Globus pallidus (tissue), 1 donor: ENCODE results near the gene TRAIP.

ENCODE experiments used
- DNase-seq: peaks from one replicate; pipeline ENCODE4 v3.0.0-alpha.2; 2015; ENCODE audit warnings: low spot score

Gene TRAIP

GRCh38 chr3:49876567-49876966 is 20.2 kb upstream of the TRAIP start:
- no peak for DNase-seq

GRCh38 chr3:49873623-49874022 is 17.3 kb upstream of the TRAIP start:
- no peak for DNase-seq

GRCh38 chr3:49872801-49873281 is 16.5 kb upstream of the TRAIP start:
- DNase-seq, result no peak

- DNase-seq, result no peak
Measured at GRCh38 chr3:49871531-49872153, 15.3 kb upstream of the TRAIP start.

- no peak for DNase-seq
Measured at GRCh38 chr3:49869525-49870126, 13.3 kb upstream of the TRAIP start, which contains the start of gene CAMKV. Gene CAMKV, minus strand, starts transcription at chr3:49869906. Its CDS starts 7,518 bp downstream, at chr3:49862388.

GRCh38 chr3:49868862-49869466 is 12.6 kb upstream of the TRAIP start:
- DNase-seq, result no peak

- DNase-seq, result no peak
Measured at GRCh38 chr3:49867871-49868321, 11.5 kb upstream of the TRAIP start.

- DNase-seq, result no peak
Measured at GRCh38 chr3:49867400-49867799, 11.0 kb upstream of the TRAIP start.

- no peak for DNase-seq
Measured at GRCh38 chr3:49865198-49865784, 8.9 kb upstream of the TRAIP start.

- no peak for DNase-seq
Measured at GRCh38 chr3:49864505-49864904, 8.1 kb upstream of the TRAIP start.

GRCh38 chr3:49859576-49860305 is 3.4 kb upstream of the TRAIP start:
- no peak for DNase-seq

- DNase-seq, result no peak
Measured at GRCh38 chr3:49855662-49856061, 702 bp downstream of the TRAIP start.

- no peak for DNase-seq
Measured at GRCh38 chr3:49845694-49846093, 10.7 kb downstream of the TRAIP start.

GRCh38 chr3:49844464-49845183 is 11.7 kb downstream of the TRAIP start:
- DNase-seq, result no peak

GRCh38 chr3:49842843-49843517 is 13.4 kb downstream of the TRAIP start:
- no peak for DNase-seq

GRCh38 chr3:49841806-49842205 is 14.6 kb downstream of the TRAIP start:
- no peak for DNase-seq

- DNase-seq, result no peak
Measured at GRCh38 chr3:49841126-49841696, 15.2 kb downstream of the TRAIP start.

- DNase-seq, result no peak
Measured at GRCh38 chr3:49840388-49840787, 16.0 kb downstream of the TRAIP start.

GRCh38 chr3:49839193-49839809 is 17.1 kb downstream of the TRAIP start:
- peak; percentile 78 for DNase-seq

GRCh38 chr3:49831341-49831740 is 25.0 kb downstream of the TRAIP start:
- no peak for DNase-seq
